ENCODE measurements around the gene ADPRHL1.
"Not testable (repeated sequence)": the region's sequence is repeated elsewhere in the genome, so short reads cannot be mapped to it uniquely, and the experiment has no call there.

Gene ADPRHL1

GRCh38 chr13:113454936-113455335, 1.6 kb upstream of the ADPRHL1 start:
- no peak for DNase-seq

- no peak for DNase-seq
Measured at GRCh38 chr13:113452466-113452865, 822 bp downstream of the ADPRHL1 start.

GRCh38 chr13:113451951-113452421, 1.3 kb downstream of the ADPRHL1 start:
- DNase-seq: no peak

GRCh38 chr13:113450861-113451620, 2.2 kb downstream of the ADPRHL1 start:
- DNase-seq: not testable (repeated sequence)

GRCh38 chr13:113450348-113450744, 2.9 kb downstream of the ADPRHL1 start:
- not testable (repeated sequence) for DNase-seq

GRCh38 chr13:113449693-113450347, 3.5 kb downstream of the ADPRHL1 start:
- no peak for DNase-seq

GRCh38 chr13:113448885-113449692, 4.2 kb downstream of the ADPRHL1 start:
- DNase-seq: peak; percentile 20

- peak; percentile 11 for DNase-seq
Measured at GRCh38 chr13:113448545-113448884, 4.8 kb downstream of the ADPRHL1 start.

GRCh38 chr13:113447596-113447995, 5.7 kb downstream of the ADPRHL1 start:
- DNase-seq: no peak

GRCh38 chr13:113446488-113446854, 6.8 kb downstream of the ADPRHL1 start:
- DNase-seq: no peak

GRCh38 chr13:113445791-113446487, 7.3 kb downstream of the ADPRHL1 start:
- no peak for DNase-seq

- no peak for DNase-seq
Measured at GRCh38 chr13:113443991-113444390, 9.3 kb downstream of the ADPRHL1 start.

- no peak for DNase-seq
Measured at GRCh38 chr13:113442985-113443362, 10.3 kb downstream of the ADPRHL1 start.

- DNase-seq: no peak
Measured at GRCh38 chr13:113442354-113442984, 10.8 kb downstream of the ADPRHL1 start.

- DNase-seq: no peak
Measured at GRCh38 chr13:113441661-113442060, 11.6 kb downstream of the ADPRHL1 start.

- DNase-seq: no peak
Measured at GRCh38 chr13:113437408-113438010, 15.8 kb downstream of the ADPRHL1 start.

- DNase-seq: not testable (repeated sequence)
Measured at GRCh38 chr13:113436866-113437265, 16.4 kb downstream of the ADPRHL1 start.

- DNase-seq: not testable (repeated sequence)
Measured at GRCh38 chr13:113435907-113436306, 17.4 kb downstream of the ADPRHL1 start.

- no peak for DNase-seq
Measured at GRCh38 chr13:113433391-113433916, 19.8 kb downstream of the ADPRHL1 start.

- no peak for DNase-seq
Measured at GRCh38 chr13:113432506-113433270, 20.6 kb downstream of the ADPRHL1 start.

- no peak for DNase-seq
Measured at GRCh38 chr13:113431171-113431570, 22.1 kb downstream of the ADPRHL1 start.

All from hematopoietic multipotent progenitor cell treated with erythropoietin and hydrocortisone succinate and interleukin-3 and kit ligand, for 8 days (in vitro differentiated cells).